Neural cell (in vitro differentiated cells): ENCODE data around the gene ERBB4. TPM values are rescaled to one million over a fixed set of nuclear protein-coding genes. Genes with fewer than 3 reads are reported as not detected.

ENCODE experiments used
- H2AFZ ChIP-seq: fragments of 200-600, 300-800 bp; sonication (generic), shearing (Covaris generic); 2 replicates; pipeline ENCODE4 v1.6.0; 2014; ENCODE audit warnings: low read depth, mild to moderate bottlenecking, antibody characterized with exemption, low read length, moderate library complexity
- H3F3A ChIP-seq: fragments of 200-600 bp; shearing (Covaris generic); 2 replicates; pipeline ENCODE4 v1.6.1; 2016; ENCODE audit warnings: mild to moderate bottlenecking, moderate library complexity, mixed read lengths, antibody characterized with exemption, low read length; ENCODE audit not compliant: insufficient read depth, poor library complexity, severe bottlenecking
- H3K27ac ChIP-seq: fragments of 200-600, 300-800 bp; sonication (generic), shearing (Covaris generic); 2 replicates; pipeline ENCODE4 v1.5.1; 2014; ENCODE audit warnings: mild to moderate bottlenecking, low read length, moderate library complexity
- H3K27me3 ChIP-seq: fragments of 300-800, 200-600 bp; sonication (generic), shearing (Covaris generic); 2 replicates; pipeline ENCODE4 v1.6.0; 2014; ENCODE audit warnings: mild to moderate bottlenecking, low read depth, low read length, moderate library complexity; ENCODE audit not compliant: insufficient read depth
- H3K36me3 ChIP-seq: fragments of 300-800, 200-600 bp; sonication (generic), shearing (Covaris generic); 2 replicates; pipeline ENCODE4 v1.5.1; 2014; ENCODE audit warnings: mild to moderate bottlenecking, antibody characterized with exemption, low read length, moderate library complexity; ENCODE audit not compliant: insufficient read depth
- H3K4me2 ChIP-seq: fragments of 300-800, 200-600 bp; sonication (generic), shearing (Covaris generic); 2 replicates; pipeline ENCODE4 v1.6.0; 2014; ENCODE audit warnings: mild to moderate bottlenecking, low read length
- H3K4me3 ChIP-seq: fragments of 300-800, 200-600 bp; sonication (generic), shearing (Covaris generic); 2 replicates; pipeline ENCODE4 v1.5.1; 2014; ENCODE audit warnings: mild to moderate bottlenecking, low read length, moderate library complexity
- H3K79me2 ChIP-seq: fragments of 200-600 bp; shearing (Covaris generic); replicated peaks from 2 replicates; pipeline ENCODE4 v1.6.0; 2014; ENCODE audit warnings: mild to moderate bottlenecking, low read length, moderate library complexity; ENCODE audit not compliant: insufficient read depth
- H3K9ac ChIP-seq: fragments of 300-800, 200-600 bp; sonication (generic), shearing (Covaris generic); 2 replicates; pipeline ENCODE4 v1.6.1; 2016; ENCODE audit warnings: mild to moderate bottlenecking, low read length, mixed read lengths
- H3K9me2 ChIP-seq: fragments of 200-600 bp; shearing (Covaris generic); 2 replicates; pipeline ENCODE4 v1.6.1; 2016; ENCODE audit warnings: mild to moderate bottlenecking, low read length, mixed read lengths; ENCODE audit not compliant: insufficient read depth
- H3K9me3 ChIP-seq: fragments of 200-600, 300-800 bp; sonication (generic), shearing (Covaris generic); 2 replicates; pipeline ENCODE4 v1.6.1; 2016; ENCODE audit warnings: mild to moderate bottlenecking, mixed run types, low read length, moderate library complexity, mixed read lengths
- H4K20me1 ChIP-seq: fragments of 200-600 bp; shearing (Covaris generic); 2 replicates; pipeline ENCODE4 v1.6.1; 2016; ENCODE audit warnings: mild to moderate bottlenecking, mixed run types; ENCODE audit not compliant: insufficient read depth
- EP300 ChIP-seq: fragments of 450-650 bp; conservative IDR thresholded peaks from 2 replicates; pipeline ENCODE4 v1.6.1; 2014; ENCODE audit warnings: antibody characterized with exemption, mild to moderate bottlenecking, moderate library complexity; ENCODE audit not compliant: poor library complexity, severe bottlenecking
- EZH2 ChIP-seq: fragments of 200-600, 300-800 bp; shearing (Covaris generic), sonication (generic); IDR thresholded peaks from 2 replicates; pipeline ENCODE4 v1.6.1; 2014; ENCODE audit warnings: antibody characterized with exemption, low read length, borderline replicate concordance, mild to moderate bottlenecking; ENCODE audit not compliant: insufficient read depth, poor library complexity, severe bottlenecking
- MXI1 ChIP-seq: fragments of 450-650 bp; conservative IDR thresholded peaks from 2 replicates; pipeline ENCODE4 v1.6.1; 2014; ENCODE audit warnings: antibody characterized with exemption, mild to moderate bottlenecking; ENCODE audit not compliant: poor library complexity, severe bottlenecking
- POLR2AphosphoS5 ChIP-seq: IDR thresholded peaks from 2 replicates; pipeline ENCODE4 v1.6.1; 2012
- RAD21 ChIP-seq: fragments of 450-650 bp; conservative IDR thresholded peaks from 2 replicates; pipeline ENCODE4 v1.6.1; 2014; ENCODE audit warnings: antibody characterized with exemption, mild to moderate bottlenecking, moderate library complexity
- REST ChIP-seq: IDR thresholded peaks from 2 replicates; pipeline ENCODE4 v1.6.1; 2012; ENCODE audit warnings: borderline replicate concordance
- SMC3 ChIP-seq: fragments of 450-650 bp; conservative IDR thresholded peaks from 2 replicates; pipeline ENCODE4 v1.6.1; 2014; ENCODE audit warnings: antibody characterized with exemption, mild to moderate bottlenecking, moderate library complexity; ENCODE audit not compliant: poor library complexity
- TAF1 ChIP-seq: IDR thresholded peaks from 2 replicates; pipeline ENCODE4 v1.6.1; 2012; ENCODE audit warnings: low read depth
- polyA plus RNA-seq: library from polyadenylated mRNA; depleted of rRNA; stranded (reverse); fragments of >200 nt; gene quantifications from 2 replicates; pipeline ENCODE4 v1.2.3, GENCODE V29; 2014
- TF ChIP-seq, protein P1 (sequence below): fragments of 450-650 bp; IDR thresholded peaks from 2 replicates; pipeline ENCODE4 v1.5.1; 2014; ENCODE audit warnings: antibody characterized with exemption, mild to moderate bottlenecking, moderate library complexity; ENCODE audit not compliant: poor library complexity, severe bottlenecking

Gene ERBB4
- polyA plus RNA-seq, 1 donor from 2014 or later, result 0.69 TPM

GRCh38 chr2:212517693-212518092 lies 20.9 kb downstream of the ERBB4 start:
- H3K9me2 ChIP-seq, result no peaks in the 10 kb centered on the region
- no peaks in the 10 kb centered on the region for H4K20me1 ChIP-seq
- no peaks in the 10 kb centered on the region for H3K36me3 ChIP-seq
- no peaks in the 10 kb centered on the region for H3K79me2 ChIP-seq
- H3K27ac ChIP-seq, result no peak overlapping the region
- H3K27me3 ChIP-seq, result no peaks in the 10 kb centered on the region
- TF ChIP-seq POLR2AphosphoS5, result no peak
- TF ChIP-seq TAF1, result no peak
- TF ChIP-seq RAD21, result no peak
- TF ChIP-seq, protein P1, sequence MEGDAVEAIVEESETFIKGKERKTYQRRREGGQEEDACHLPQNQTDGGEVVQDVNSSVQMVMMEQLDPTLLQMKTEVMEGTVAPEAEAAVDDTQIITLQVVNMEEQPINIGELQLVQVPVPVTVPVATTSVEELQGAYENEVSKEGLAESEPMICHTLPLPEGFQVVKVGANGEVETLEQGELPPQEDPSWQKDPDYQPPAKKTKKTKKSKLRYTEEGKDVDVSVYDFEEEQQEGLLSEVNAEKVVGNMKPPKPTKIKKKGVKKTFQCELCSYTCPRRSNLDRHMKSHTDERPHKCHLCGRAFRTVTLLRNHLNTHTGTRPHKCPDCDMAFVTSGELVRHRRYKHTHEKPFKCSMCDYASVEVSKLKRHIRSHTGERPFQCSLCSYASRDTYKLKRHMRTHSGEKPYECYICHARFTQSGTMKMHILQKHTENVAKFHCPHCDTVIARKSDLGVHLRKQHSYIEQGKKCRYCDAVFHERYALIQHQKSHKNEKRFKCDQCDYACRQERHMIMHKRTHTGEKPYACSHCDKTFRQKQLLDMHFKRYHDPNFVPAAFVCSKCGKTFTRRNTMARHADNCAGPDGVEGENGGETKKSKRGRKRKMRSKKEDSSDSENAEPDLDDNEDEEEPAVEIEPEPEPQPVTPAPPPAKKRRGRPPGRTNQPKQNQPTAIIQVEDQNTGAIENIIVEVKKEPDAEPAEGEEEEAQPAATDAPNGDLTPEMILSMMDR, result no peak
- no peak for TF ChIP-seq SMC3
- TF ChIP-seq REST, result no peak
- no peak for TF ChIP-seq EZH2
- no peak for TF ChIP-seq EP300
- no peak for TF ChIP-seq MXI1
- H3K4me2 ChIP-seq, result no peak overlapping the region
- H3K9ac ChIP-seq, result no peak overlapping the region
- H3K9me3 ChIP-seq, result no peaks in the 10 kb centered on the region
- no peak overlapping the region for H2AFZ ChIP-seq
- no peaks in the 10 kb centered on the region for H3F3A ChIP-seq
- no peak overlapping the region for H3K4me3 ChIP-seq

DNA sequence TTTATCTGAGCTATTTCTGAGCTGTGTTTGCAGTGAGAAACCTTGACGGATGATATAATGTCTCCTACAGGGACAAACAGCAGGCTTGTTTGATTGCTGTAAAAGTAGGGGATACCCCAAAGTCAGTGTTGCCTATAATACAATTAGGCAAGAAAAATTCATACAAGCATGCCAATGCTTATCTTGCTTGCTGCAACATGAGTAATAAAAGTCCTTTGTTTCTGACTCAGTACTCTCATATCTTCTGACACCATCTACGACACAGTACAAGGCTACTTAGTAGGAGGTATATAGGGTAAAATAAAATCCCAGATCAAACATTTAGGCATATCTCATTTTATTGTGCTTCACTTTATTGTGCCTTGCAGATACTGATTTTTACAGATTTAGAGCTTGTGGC lies 33.0 kb downstream of the ERBB4 start:
- H3F3A ChIP-seq, result no peaks in the 10 kb centered on the region
- no peaks in the 10 kb centered on the region for H4K20me1 ChIP-seq
- no peak overlapping the region for H3K4me2 ChIP-seq
- H3K27ac ChIP-seq, result no peak overlapping the region
- H3K36me3 ChIP-seq, result no peaks in the 10 kb centered on the region
- no peak overlapping the region for H2AFZ ChIP-seq
- no peaks in the 10 kb centered on the region for H3K27me3 ChIP-seq
- no peaks in the 10 kb centered on the region for H3K79me2 ChIP-seq
- no peak overlapping the region for H3K9ac ChIP-seq
- H3K9me3 ChIP-seq, result no peaks in the 10 kb centered on the region
- TF ChIP-seq, protein P1, result no peak
- TF ChIP-seq TAF1, result no peak
- no peak for TF ChIP-seq EZH2
- no peak for TF ChIP-seq POLR2AphosphoS5
- TF ChIP-seq EP300, result no peak
- TF ChIP-seq RAD21, result no peak
- TF ChIP-seq SMC3, result no peak
- TF ChIP-seq MXI1, result no peak
- no peak for TF ChIP-seq REST
- no peak overlapping the region for H3K4me3 ChIP-seq
- no peaks in the 10 kb centered on the region for H3K9me2 ChIP-seq
